ENCODE results near the gene LAMA1.

The LAMA1 gene

GRCh38 chr18:7048081-7048480 lies 69.5 kb downstream of the LAMA1 start:
- FAIRE-seq: no peak

- no peak for FAIRE-seq
Measured at GRCh38 chr18:7047336-7047735, 70.3 kb downstream of the LAMA1 start.

DNA sequence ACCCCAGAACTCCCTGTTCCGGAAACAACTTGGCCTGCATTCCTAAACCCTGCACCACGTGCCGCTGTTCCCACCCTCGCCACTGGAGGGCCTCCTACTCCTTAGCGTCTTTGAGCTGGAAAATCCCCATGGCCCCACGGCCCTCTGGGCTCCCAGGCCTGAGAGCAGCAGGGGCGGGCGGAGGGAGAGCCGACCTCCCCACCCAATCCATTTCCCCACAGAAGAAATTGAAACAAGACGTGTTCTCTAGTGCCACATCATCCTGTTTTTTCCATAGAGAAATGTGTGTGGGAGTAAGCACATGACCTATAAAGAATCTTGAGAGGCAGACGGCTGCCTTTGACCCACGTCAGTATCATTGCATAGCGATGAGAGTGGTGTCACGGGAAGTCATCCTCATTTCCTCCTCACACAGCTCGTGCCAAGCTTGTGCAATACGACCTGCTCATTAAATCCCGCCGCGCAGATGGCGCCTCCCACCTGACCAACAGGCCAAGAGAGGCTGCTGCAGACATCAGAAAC lies 79.2 kb downstream of the LAMA1 start:
- no peak for FAIRE-seq

- no peak for FAIRE-seq
Measured at GRCh38 chr18:7037470-7037869, 80.1 kb downstream of the LAMA1 start.

GRCh38 chr18:7035807-7036206 lies 81.8 kb downstream of the LAMA1 start:
- no peak for FAIRE-seq

- no peak for FAIRE-seq
Measured at GRCh38 chr18:7034924-7035323, 82.7 kb downstream of the LAMA1 start.

GRCh38 chr18:7032537-7032936 lies 85.1 kb downstream of the LAMA1 start:
- no peak for FAIRE-seq

DNA sequence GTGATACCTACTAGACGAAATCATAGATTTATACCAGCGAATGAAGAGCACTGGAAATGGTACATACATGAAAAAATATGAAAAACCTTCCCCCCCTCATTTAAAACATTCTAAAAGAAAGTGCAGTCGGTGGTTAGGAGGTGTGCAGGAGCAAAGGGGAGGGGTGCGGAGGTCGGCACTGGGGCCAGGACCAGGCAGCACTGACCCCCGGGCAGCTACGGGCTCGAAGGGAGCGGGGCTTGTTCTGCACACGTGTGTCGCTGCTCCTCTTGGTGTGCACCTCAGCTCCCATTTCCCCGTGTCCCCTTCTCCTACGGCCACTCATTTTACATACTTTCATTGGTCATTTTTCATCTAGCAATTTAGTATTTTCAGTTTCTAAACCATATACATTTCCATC lies 89.0 kb downstream of the LAMA1 start:
- FAIRE-seq: no peak

GRCh38 chr18:7025194-7025593 lies 92.4 kb downstream of the LAMA1 start:
- FAIRE-seq: no peak

- FAIRE-seq: no peak
Measured at GRCh38 chr18:7023581-7023980, 94.0 kb downstream of the LAMA1 start.

- FAIRE-seq: no peak
Measured at GRCh38 chr18:7023063-7023580, 94.5 kb downstream of the LAMA1 start.

DNA sequence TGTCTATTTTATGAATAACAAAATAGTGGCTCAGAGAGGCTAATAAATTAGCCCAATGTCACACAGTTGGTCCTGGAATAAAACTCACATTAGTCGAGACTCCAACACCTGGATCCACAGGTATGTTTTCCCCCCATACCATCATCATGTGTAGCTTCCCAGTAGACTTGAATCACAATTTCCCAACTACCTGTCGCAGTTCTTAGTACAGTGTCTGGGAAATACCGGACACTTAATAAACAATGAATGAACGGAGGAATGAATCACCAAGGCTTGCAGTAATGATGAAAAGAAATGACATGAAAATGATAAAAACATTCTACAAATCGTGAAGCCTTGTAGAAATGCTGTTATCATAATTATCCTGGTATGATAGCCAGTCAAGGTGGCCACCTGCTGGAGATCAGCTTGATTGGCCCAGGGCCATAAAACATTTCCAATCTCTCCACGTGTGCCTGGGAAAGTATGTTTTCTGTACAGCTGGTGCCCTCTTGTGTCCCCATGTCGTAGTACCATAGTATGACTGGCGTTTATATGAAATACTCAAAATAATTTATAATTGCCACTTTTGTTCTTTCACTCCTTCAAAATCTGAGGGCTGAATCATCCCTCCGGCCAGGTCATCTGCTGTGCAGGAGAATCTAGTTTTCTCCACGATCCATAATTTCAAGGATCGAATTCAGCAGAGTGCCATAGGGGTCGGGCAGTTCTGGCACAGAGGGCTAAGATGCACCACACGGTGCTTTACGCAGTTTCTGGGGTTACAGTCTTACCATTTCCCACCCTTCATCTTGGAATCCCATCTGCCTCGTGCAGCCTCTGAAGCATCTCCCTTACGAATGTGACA lies 95.4 kb downstream of the LAMA1 start:
- FAIRE-seq: peak; percentile 91

DNA sequence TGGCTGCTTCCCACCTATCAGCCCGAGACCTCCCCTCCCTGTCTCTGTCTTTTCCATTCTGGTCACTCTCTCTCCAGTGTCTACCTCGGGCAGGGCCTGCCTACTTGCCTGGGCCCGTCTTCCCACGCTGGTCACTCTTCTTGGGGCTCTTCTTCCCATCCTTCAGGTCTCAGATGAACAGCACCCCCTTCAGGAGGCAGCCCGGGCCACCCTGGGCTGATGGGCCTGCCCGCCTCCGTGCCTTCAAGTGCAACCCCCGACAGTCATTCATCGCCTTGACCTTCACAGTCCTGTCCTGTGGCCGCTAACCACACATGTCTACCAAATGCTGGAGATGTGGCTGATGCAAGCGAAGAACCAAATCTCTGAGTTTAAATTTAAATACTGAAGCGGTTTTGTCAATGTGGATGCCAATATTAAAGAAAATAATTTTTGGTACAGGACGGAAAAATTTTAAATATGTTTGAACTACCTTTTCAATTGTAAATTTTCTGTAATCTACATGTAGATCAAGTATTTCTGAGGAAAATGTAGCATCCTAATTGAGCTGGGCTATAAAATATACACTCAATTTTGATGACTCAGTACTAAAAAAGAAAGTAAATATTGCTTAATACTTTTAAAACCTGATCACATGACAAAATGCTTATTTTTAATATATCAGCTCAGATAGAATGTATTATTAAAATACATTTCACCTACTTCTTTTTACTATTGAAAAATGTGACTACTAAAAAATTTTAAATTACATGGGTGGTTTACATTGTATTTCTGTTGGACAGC lies 96.4 kb downstream of the LAMA1 start:
- no peak for FAIRE-seq

GRCh38 chr18:7017013-7017412 lies 100.6 kb downstream of the LAMA1 start:
- no peak for FAIRE-seq

GRCh38 chr18:7011142-7011541 lies 106.5 kb downstream of the LAMA1 start:
- no peak for FAIRE-seq

DNA sequence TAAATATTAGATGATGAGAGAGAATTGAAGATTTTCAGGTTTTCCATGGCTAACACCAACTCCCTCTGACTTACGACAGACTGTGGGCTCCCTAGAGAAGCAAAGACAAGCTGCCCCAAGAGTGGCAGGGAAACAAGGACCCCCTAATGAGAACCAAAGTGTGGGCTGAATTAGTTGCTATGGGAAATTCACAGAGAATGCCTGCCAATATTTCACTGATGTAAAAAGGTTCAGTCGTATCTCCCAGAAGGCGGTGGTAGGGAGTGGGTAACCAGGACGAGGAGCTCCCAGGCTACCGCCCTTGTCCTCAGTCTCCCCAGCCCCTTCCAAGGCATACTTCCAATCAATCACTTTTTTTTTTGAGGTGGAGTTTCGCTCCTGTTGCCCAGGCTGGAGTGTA lies 113.6 kb downstream of the LAMA1 start:
- no peak for FAIRE-seq

GRCh38 chr18:7002107-7002506 lies 115.5 kb downstream of the LAMA1 start:
- no peak for FAIRE-seq

DNA sequence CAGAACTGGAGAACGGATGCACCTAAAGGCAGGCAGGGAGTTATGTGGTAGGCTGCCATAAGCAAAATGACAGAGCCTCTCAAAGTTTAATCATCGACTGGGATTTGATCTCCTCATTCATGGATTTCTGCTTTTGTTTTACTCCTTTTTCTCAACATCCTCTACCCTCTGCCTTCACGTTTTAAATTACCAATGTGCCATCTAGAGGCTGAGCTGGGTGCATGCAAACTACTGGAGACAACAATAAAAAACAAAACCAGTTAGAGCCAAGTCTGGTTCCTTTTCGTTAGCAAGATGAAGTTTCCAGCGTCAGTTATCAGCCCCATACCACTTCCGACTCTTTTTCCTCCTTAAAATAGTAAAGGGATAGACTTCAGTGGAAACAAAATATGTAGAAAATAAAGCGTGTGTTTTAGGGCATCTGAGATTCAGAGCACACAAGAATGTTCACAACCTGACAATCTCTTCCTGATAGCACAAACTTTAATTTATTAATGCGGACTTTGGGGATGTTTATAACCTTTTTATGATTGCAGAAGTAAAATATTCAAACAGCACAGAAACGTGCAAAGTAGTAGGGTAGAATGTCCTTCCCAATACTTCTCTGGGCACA lies 117.0 kb downstream of the LAMA1 start:
- peak; percentile 87 for FAIRE-seq

- no peak for FAIRE-seq
Measured at GRCh38 chr18:6997808-6998207, 119.8 kb downstream of the LAMA1 start.

- no peak for FAIRE-seq
Measured at GRCh38 chr18:6994771-6995430, 122.7 kb downstream of the LAMA1 start.

DNA sequence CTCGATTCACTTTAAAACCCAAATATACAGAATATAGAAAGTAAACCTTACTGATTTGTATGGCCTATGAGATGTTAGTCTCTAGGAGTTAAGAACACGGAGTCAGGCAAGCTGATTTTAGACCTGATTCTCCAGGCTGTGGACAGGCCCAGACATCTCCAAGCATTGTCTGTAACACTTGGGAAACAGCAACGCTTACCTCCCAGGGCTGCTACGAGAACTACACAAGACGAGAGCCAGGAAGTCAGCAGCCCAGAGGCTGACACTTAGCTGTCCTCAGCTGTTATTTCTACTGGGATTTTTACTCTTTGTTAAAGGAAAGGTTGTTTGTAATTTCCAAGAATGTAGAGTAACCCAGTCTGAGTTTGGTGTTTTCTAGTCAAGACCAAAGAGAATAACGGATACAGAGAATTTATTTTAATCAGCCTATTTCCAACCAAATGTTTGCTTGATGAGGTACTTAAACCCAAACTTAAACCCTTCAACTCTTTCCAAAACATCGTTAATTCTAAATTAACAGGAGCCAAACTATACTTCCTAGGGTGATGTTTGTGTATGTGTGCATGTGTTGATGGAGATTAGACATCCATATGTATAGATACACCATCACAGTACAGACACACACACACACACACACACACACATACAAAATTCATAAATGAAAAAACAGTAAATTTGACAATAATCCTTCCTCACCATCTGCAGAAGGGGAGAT lies 123.4 kb downstream of the LAMA1 start:
- peak; percentile 70 for FAIRE-seq

DNA sequence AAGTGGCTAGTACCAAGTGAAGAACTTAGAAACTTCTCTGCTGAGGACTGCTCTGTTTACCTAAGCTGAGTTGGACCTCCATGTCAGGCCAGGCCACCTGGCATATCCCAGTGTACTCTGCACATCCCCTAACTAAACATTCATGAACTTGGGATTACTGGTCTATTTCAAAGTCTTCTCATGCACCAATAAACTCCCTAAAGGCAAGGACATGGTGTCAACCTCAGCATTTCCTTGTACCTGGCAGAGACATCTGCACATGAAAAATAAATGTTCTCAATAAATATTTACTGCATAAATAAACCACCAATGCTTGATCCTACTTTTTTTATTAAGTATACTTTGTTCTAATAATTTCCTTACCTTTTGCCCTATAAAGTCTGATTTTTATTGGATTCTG lies 124.8 kb downstream of the LAMA1 start:
- FAIRE-seq: no peak
